IMR-90 (cell line): ENCODE measurements around the gene MTM1.

Experiments
- BHLHE40 ChIP-seq: fragments of 150-350 bp; IDR thresholded peaks from 2 replicates; pipeline ENCODE4 v1.6.1; 2016; ENCODE audit warnings: mild to moderate bottlenecking, low read depth, low read length
- CHD1 ChIP-seq: IDR thresholded peaks from 2 replicates; pipeline ENCODE4 v1.6.1; 2012; ENCODE audit warnings: low read depth, low read length, improper control_type of control experiment
- FOS ChIP-seq: fragments of 150-350 bp; IDR thresholded peaks from 2 replicates; pipeline ENCODE4 v1.6.1; 2016; ENCODE audit warnings: low read depth, low read length
- MAFK ChIP-seq: IDR thresholded peaks from 2 replicates; pipeline ENCODE4 v1.6.1; 2012; ENCODE audit warnings: low read depth, low read length, improper control_type of control experiment
- MAZ ChIP-seq: IDR thresholded peaks from 2 replicates; pipeline ENCODE4 v1.6.1; 2012; ENCODE audit warnings: low read depth, mild to moderate bottlenecking, low read length, improper control_type of control experiment, moderate library complexity, borderline replicate concordance
- MXI1 ChIP-seq: IDR thresholded peaks from 2 replicates; pipeline ENCODE4 v1.6.1; 2012; ENCODE audit warnings: low read depth, mild to moderate bottlenecking, low read length, moderate library complexity, borderline replicate concordance
- NFE2L2 ChIP-seq: fragments of 150-350 bp; IDR thresholded peaks from 2 replicates; pipeline ENCODE4 v1.6.1; 2016; ENCODE audit warnings: low read depth, mild to moderate bottlenecking, low read length
- POLR2A ChIP-seq: IDR thresholded peaks from 2 replicates; pipeline ENCODE4 v1.6.1; 2012; ENCODE audit warnings: mild to moderate bottlenecking, low read depth, low read length
- RAD21 ChIP-seq: IDR thresholded peaks from 2 replicates; pipeline ENCODE4 v1.6.1; 2012; ENCODE audit warnings: low read length, improper control_type of control experiment
- RCOR1 ChIP-seq: IDR thresholded peaks from 2 replicates; pipeline ENCODE4 v1.6.1; 2012; ENCODE audit warnings: mild to moderate bottlenecking, low read length, improper control_type of control experiment; ENCODE audit not compliant: insufficient replicate concordance
- RFX5 ChIP-seq: IDR thresholded peaks from 2 replicates; pipeline ENCODE4 v1.8.0; 2012; ENCODE audit warnings: low read depth, mild to moderate bottlenecking, low read length, moderate library complexity
- SMC3 ChIP-seq: fragments of 150-350 bp; IDR thresholded peaks from 2 replicates; pipeline ENCODE4 v1.6.1; 2016; ENCODE audit warnings: low read depth, mild to moderate bottlenecking, antibody characterized with exemption, low read length, moderate library complexity
- USF2 ChIP-seq: fragments of 150-350 bp; IDR thresholded peaks from 2 replicates; pipeline ENCODE4 v1.6.1; 2017; ENCODE audit warnings: mild to moderate bottlenecking, antibody characterized with exemption, low read length, low read depth
- TF ChIP-seq, protein P1 (sequence below): conservative IDR thresholded peaks from 2 replicates; pipeline ENCODE4 v1.5.1; 2012; ENCODE audit warnings: mild to moderate bottlenecking, low read depth, low read length, improper control_type of control experiment

DNA sequence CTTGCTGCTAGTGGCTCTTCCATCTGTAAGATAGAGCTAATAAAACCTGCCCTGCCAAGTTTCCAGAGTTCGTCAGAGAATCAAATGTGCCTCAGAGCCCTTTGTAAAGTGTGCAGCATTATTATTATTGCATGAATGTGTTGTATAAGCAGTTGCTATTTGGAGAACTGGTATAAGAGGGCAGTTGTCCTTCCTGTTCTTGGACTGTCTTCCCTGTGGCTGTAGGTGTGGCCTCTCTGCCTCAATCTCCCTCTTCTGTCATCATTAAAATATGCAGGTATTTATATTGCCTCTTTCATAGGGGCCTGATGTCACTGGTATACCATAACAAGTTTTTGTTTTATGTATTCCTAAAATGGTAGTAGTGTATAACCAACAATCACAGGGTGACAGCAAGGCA, 3.8 kb downstream of the MTM1 start:
- TF ChIP-seq, protein P1, sequence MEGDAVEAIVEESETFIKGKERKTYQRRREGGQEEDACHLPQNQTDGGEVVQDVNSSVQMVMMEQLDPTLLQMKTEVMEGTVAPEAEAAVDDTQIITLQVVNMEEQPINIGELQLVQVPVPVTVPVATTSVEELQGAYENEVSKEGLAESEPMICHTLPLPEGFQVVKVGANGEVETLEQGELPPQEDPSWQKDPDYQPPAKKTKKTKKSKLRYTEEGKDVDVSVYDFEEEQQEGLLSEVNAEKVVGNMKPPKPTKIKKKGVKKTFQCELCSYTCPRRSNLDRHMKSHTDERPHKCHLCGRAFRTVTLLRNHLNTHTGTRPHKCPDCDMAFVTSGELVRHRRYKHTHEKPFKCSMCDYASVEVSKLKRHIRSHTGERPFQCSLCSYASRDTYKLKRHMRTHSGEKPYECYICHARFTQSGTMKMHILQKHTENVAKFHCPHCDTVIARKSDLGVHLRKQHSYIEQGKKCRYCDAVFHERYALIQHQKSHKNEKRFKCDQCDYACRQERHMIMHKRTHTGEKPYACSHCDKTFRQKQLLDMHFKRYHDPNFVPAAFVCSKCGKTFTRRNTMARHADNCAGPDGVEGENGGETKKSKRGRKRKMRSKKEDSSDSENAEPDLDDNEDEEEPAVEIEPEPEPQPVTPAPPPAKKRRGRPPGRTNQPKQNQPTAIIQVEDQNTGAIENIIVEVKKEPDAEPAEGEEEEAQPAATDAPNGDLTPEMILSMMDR, result no peak
- TF ChIP-seq RFX5 (no peak), BHLHE40 (no peak), SMC3 (no peak), POLR2A (no peak), USF2 (no peak), MXI1 (no peak), MAFK (no peak), MAZ (no peak), NFE2L2 (no peak), FOS (no peak), CHD1 (no peak), RAD21 (no peak), RCOR1 (no peak)
